HG02885 (cell line): ENCODE results near the gene PDIA3.
"Not testable (repeated sequence)": the region's sequence is repeated elsewhere in the genome, so short reads cannot be mapped to it uniquely, and the experiment has no call there.

Experiments
- ATAC-seq: cut with Tn5 transposase; IDR thresholded peaks from one replicate; pipeline ENCODE4 v1.9.1; 2021; ENCODE audit warnings: mild to moderate bottlenecking; ENCODE audit not compliant: unreplicated experiment, poor library complexity

Gene PDIA3

DNA sequence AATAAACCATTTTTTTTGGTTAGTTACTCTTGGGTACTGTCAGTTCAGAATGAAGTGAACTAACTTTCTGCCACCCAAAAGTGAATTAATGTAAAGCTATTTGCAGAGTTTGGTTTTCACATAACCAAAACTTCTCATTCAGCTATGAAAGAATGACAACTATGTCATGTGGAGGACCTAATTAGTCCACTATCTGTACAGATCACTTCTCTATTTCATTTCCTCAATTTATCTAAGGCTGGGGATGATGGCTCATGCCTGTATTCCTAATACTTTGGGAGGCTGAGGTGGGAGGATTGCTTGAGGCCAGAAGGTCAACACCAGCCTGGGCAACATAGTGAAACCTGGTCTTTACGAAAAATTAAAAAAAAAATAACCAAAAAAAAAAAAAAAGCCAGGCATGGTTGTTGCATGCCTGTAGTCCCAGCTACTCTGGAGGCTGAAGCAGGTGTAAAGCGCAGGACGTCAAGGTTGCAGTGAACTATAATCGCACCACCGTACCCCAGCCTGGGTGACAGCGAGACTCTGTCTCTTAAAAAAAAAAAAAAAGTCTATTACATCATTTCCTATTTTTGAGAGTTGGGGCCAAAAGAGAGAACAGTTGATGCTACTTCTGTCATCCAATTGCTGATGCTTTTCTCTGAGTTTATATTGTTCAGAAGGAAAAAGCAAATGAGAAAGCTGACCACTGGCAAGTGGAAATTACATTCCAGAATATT lies 62.9 kb downstream of the PDIA3 start:
- ATAC-seq: peak; percentile 79

- ATAC-seq: not testable (repeated sequence)
Observed at GRCh38 chr15:43815064-43815463, 68.8 kb downstream of the PDIA3 start.

- ATAC-seq: no peak
Observed at GRCh38 chr15:43821505-43821904, 75.3 kb downstream of the PDIA3 start.
